Measurements from ENCODE around the gene HS1BP3.

Gene HS1BP3

GRCh38 chr2:20584399-20585358, 66.2 kb downstream of the HS1BP3 start:
- DNase-seq (ENCODE audit: low spot score) = peak; percentile 92

DNA sequence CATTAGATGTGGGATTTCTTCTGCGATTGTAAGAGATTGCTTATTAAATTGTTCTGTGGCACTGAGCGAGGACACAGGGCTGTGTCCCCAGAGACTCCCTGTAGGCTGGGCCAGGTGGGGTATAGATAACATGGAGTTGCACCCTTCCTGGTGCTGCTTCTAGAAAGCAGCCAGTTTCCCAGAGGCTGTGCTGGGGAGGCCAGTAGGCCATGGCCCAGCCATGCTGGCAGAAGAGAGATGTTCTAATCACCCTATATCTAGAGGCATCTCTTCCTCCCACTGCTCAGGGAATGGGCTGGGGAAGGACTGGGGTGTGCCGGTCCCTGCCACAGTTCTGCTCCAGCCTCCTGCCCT, 66.9 kb downstream of the HS1BP3 start:
- DNase-seq (ENCODE audit: low spot score) = no peak

GRCh38 chr2:20583425-20583881, 67.4 kb downstream of the HS1BP3 start:
- DNase-seq (ENCODE audit: low spot score) = no peak

DNA sequence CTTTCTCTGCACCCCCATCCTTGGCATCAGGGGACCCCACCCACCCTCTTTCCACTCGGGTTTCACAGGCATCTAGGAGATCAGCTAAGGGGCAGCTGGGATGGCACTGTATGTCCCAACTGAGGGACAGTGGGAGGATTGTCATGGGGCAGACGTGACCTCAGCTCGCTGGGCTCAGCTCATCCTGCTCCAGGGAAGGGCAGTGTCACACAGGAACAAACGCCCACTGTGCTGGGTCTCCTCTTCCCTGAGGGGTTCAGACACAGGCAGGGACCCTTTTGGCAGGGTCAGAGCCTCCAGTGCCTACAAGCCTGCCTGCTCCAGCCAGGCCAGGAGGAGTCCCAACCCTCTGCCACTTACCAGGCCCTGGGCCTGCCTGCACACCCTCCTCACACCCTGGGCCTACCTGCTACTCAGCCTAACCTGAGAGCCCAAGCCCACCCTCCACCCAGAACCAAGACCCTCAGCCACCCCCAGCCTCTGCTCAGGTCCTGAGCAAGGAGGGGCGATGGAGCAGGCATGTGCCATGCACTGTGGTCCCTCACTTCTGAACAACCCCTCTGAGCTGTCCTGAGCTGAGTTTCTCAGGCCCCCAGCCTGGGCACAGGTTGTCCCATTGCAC, 68.2 kb downstream of the HS1BP3 start:
- peak; percentile 96 for DNase-seq (ENCODE audit: low spot score)

GRCh38 chr2:20580690-20581437, 70.0 kb downstream of the HS1BP3 start:
- no peak for DNase-seq (ENCODE audit: low spot score)

DNA sequence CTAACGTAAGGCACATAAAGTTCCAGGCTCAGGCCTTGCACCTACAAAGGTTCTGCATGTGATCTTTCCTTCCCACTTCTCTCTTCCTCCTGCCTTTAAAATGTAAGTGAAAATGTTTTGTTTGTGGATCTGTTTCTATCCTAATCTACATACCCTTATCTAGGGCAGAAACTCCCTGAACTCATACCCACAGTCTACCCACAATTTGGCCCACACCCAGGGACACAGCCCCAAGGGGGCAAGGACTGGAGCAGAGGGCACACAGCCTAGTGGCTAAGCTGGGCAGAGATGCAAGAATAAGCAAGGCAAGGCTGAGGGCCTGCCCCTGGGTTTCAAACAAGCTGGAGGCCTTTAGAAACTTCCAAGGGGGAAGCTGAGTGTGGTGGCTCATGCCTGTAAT, 71.0 kb downstream of the HS1BP3 start:
- no peak for DNase-seq (ENCODE audit: low spot score)

DNA sequence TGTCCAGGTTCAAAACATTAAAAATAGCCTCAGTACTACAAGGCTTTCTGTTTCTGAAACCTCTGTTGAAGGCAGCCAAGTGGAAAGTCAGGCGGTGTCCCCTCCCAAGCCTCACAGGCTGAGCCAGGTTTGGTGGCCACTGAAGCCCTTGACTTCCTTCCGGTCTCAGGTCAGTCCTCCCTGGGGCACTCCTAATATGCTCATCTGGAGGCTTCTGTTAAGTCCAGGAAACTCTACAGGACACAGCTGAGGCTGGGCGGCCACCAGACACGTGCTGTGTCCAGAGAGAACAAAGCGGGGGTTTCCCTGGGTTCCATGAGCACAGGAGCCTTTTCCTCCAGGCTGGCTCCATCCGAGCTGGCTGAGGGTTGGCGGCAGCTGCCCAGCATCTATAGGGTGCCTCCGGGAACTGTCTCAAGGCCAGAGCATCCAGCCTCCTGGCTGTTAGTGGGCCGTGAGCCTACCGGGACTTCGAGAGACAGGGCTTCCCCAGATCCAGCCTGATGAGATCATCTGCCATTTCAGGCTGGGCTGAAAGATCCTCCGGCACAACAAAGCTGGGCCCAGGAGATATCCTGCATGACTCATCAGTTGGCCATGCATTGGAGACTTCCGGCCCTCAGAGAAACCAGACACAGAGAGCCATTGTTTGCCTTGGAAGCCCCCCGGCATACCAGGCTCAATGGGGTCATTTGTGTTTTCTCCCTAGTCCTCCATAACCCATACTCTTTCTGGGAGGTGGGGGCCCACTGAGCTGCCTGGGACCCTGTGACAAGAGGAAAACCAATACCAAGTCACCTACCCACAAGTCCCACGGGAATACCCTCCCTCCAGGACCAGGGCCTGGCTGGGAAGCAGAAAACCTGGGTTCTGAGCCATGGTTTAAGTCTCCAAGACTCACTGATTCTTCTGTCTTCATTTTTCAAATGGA, 71.7 kb downstream of the HS1BP3 start:
- peak; percentile 91 for DNase-seq (ENCODE audit: low spot score)

- DNase-seq (ENCODE audit: low spot score) = no peak
These were observed 72.5 kb downstream of the HS1BP3 start for GRCh38 chr2:20578266-20578894.

DNA sequence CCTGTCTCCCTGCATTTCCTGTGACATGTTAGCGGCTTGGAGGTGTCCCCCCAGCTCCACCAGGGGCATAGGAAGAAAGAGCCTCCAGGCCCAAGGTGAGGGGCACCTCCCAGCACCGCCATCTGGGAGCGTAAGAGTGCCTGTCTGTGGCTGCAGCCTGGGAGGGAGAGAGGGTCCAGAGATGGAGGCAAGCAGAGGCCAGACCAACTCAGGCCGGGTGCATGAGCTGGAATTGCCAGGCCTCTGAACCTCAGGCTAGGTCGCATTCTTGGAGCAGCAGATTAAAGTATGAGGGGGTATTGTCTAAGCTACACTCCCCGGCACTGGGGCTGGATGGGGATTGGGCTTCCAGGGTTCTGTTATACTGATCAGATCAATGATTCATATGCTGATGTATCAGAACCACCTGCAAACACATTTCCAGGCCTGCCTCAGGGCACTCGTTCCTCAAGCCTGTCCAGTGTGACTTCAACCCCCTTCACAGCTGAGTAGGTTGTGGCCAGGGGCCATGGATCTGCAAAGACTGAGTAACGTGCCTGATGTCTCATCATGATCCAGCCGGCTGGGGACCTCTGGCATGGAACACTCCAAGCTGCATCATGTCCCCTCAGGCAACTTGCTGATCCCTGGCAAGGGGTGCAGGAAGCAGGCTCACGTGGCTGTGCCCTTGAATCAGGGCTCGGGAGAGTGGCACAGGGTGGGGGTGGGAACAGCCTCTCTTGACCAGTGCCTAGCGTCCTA, 73.2 kb downstream of the HS1BP3 start:
- no peak for DNase-seq (ENCODE audit: low spot score)

- DNase-seq (ENCODE audit: low spot score) = no peak
These were observed 74.2 kb downstream of the HS1BP3 start for GRCh38 chr2:20576598-20577115.

DNA sequence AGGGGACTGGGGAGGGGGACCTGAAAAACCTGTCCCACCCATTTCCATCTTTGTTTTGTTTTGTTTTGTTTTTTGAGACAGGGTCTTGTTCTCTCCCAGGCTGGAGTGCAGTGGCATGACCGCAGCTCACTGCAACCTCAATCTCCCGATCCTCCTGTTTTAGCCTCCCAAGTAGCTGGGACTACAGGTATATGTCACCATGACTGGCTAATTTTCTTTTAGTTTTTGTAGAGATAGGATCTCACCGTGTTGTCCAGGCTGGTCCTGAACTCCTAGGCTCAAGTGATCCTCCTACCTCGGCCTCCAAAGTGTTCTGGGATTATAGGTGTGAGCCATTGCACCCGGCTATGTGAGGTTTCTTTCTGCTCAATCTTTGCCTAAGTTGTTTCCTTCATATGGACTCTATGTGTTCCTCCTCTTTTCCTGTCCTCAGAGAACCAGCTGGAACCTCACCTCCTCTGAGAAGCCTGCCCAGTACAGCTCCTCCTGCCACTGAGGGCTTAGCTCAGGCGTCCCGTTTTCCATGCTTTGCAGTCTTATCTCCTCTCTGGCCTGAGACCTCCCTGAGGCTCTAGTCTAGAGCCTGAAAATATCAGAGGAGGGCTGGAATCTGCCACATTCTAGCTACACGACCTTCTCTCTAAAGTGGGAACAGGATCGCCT, 74.8 kb downstream of the HS1BP3 start:
- DNase-seq (ENCODE audit: low spot score) = no peak

- DNase-seq (ENCODE audit: low spot score) = no peak
These were observed 75.5 kb downstream of the HS1BP3 start for GRCh38 chr2:20575414-20575813.

GRCh38 chr2:20574930-20575329, 76.0 kb downstream of the HS1BP3 start:
- DNase-seq (ENCODE audit: low spot score) = no peak

DNA sequence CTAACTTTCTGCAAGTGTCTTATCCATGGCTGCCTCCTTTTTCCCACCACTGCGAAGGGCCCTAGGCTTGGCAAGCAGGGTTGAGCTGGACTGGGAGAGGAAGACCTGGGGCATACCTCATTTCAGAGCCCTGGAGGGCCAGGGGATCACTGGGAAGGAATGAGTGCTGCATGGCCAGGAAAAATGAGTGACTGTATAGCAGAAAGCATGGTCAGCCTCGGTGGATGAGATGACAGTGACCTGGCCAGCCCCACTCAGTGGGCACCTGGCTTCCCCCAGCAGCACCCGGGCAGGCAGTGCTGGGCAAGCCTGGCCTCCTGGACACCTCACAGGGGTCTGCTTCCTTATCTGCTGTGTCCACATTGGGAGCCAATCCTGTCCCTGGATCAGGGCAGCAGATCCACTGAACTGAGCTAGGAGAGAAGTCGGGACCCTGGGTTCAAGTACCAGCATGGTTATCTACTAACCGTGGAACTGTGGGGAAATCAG, 76.4 kb downstream of the HS1BP3 start:
- no peak for DNase-seq (ENCODE audit: low spot score)

DNA sequence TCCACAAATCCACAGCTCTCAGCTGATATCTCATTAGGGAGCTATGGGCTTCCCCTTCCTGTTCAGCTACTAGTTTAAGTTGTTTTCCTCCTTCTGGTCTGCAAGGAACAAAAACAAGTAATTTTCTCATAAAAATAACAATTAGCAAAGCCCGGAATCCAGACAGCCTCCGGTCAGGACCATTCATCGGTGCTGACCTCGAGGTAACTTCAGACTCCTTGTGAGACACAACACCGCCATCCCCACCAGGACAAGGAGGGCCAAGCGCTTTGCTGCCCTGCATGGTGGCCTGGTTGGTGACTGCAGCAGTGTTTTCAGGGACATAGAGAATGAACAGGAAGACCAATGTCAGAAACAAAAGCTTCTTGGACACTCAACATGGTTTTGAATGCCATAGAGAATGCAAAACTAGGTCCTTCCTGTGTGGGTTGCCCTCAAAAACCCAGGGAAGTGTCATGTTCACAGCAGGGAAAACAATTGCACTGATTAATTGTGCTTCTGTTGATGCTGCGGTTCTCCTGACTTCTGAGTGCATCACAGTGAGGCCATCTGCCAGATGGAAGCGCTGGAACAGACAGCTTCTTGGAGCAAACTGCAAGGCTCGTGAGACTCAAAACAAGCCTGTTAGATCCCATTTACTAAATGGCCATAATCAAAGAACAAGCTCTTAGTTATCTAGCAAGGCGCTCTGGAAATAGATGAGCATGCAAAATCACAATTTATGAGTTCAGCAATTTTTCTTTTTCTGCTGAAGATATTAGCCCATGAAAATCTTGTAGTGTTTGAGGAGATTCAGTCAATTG, 77.1 kb downstream of the HS1BP3 start:
- peak; percentile 87 for DNase-seq (ENCODE audit: low spot score)

DNA sequence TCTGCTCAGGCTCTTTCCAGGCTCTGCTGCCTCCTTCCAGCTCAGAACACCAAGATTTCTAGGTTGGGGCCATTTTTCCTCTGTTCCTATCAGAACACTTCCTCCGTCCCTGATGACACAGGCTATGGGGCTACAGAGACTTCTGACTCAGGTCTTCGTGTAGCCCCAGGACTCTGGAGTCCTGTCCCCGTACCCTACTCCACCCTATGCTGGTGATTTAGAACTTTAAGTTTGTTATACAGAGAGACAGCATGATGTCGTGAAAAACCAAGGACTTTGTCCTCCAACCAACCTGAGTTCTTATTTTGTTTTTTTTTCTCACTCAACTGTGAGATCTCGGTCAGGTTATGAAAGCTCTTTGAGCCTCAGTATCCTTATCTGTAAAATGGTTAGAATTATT, 78.7 kb downstream of the HS1BP3 start:
- DNase-seq (ENCODE audit: low spot score) = no peak

- no peak for DNase-seq (ENCODE audit: low spot score)
These were observed 79.2 kb downstream of the HS1BP3 start for GRCh38 chr2:20571644-20572215.

GRCh38 chr2:20571231-20571630, 79.7 kb downstream of the HS1BP3 start:
- DNase-seq (ENCODE audit: low spot score) = no peak
